IgD-negative memory B cell (primary cell): Measurements from ENCODE around the gene RAPGEF4. TPM values are rescaled to one million over a fixed set of nuclear protein-coding genes. Genes with fewer than 3 reads are reported as not detected.

Source experiments
- H3K27ac Mint-ChIP-seq, 3 donors: one replicate each; pipeline ENCODE4 v1.8.0; 2020 to 2022; ENCODE audit warnings: mild to moderate bottlenecking in 3 of 3, mixed read lengths in 3 of 3, moderate library complexity in 1 of 3
- H3K27me3 Mint-ChIP-seq: one replicate; pipeline ENCODE4 v1.8.0; 2021; ENCODE audit warnings: mixed read lengths
- H3K36me3 Mint-ChIP-seq: one replicate; pipeline ENCODE4 v1.8.0; 2020; ENCODE audit warnings: mild to moderate bottlenecking, mixed read lengths
- H3K4me1 Mint-ChIP-seq, 3 donors: one replicate each; pipeline ENCODE4 v1.8.0; 2020 to 2022; ENCODE audit warnings: mixed read lengths in 3 of 3, mild to moderate bottlenecking in 1 of 3
- H3K4me3 Mint-ChIP-seq, 4 donors: one replicate each; pipeline ENCODE4 v1.8.0; 2020 to 2022; ENCODE audit warnings: mild to moderate bottlenecking in 4 of 4, mixed read lengths in 4 of 4, moderate library complexity in 3 of 4
- H3K9me3 Mint-ChIP-seq, 3 donors: one replicate each; pipeline ENCODE4 v1.8.0; 2020 to 2021; ENCODE audit warnings: mixed read lengths in 3 of 3, mild to moderate bottlenecking in 1 of 3
- polyA plus RNA-seq: library from polyadenylated mRNA; unstranded; fragments of 300-500 nt; fragmentation: Illumina TruSeq; gene quantifications from one replicate; pipeline ENCODE4 v1.2.3, GENCODE V29; 2021

RAPGEF4 gene
- polyA plus RNA-seq, 1 donor from 2014 or later: not detected

GRCh38 chr2:172712251-172712650, 23.4 kb upstream of the RAPGEF4 start:
- peaks cover 0 to 2% (median 0%) of the 10 kb centered on the region in 3 donors for H3K4me1 Mint-ChIP-seq
- peak overlapping the region in 1 of 3 donors; percentile 53 for H3K27ac Mint-ChIP-seq
- no peaks in the 10 kb centered on the region for H3K36me3 Mint-ChIP-seq
- H3K9me3 Mint-ChIP-seq: no peaks in the 10 kb centered on the region
- H3K4me3 Mint-ChIP-seq: no peak overlapping the region
- H3K27me3 Mint-ChIP-seq: peaks cover 6% of the 10 kb centered on the region

- Mint-ChIP-seq H3K27ac (no peak overlapping the region), H3K4me1 (peaks cover 0 to 2% (median 0%) of the 10 kb centered on the region in 3 donors), H3K4me3 (no peak overlapping the region)
Measured at GRCh38 chr2:172713365-172713875, 22.2 kb upstream of the RAPGEF4 start.

GRCh38 chr2:172722481-172722880, 13.2 kb upstream of the RAPGEF4 start:
- Mint-ChIP-seq H3K36me3 (no peaks in the 10 kb centered on the region), H3K27me3 (peaks cover 3% of the 10 kb centered on the region), H3K9me3 (peaks cover 0 to 7% (median 3%) of the 10 kb centered on the region in 3 donors), H3K4me3 (no peak overlapping the region), H3K4me1 (no peaks in the 10 kb centered on the region), H3K27ac (no peak overlapping the region)

More at GRCh38 chr2:172713365-172713875, 22.2 kb upstream of the RAPGEF4 start:
- peaks cover 1% of the 10 kb centered on the region for H3K27me3 Mint-ChIP-seq
- no peaks in the 10 kb centered on the region for H3K9me3 Mint-ChIP-seq
- H3K36me3 Mint-ChIP-seq: no peaks in the 10 kb centered on the region

- Mint-ChIP-seq H3K36me3 (no peaks in the 10 kb centered on the region), H3K27me3 (peaks cover 3% of the 10 kb centered on the region), H3K27ac (no peak overlapping the region), H3K4me3 (no peak overlapping the region), H3K4me1 (no peaks in the 10 kb centered on the region), H3K9me3 (peaks cover 0 to 7% (median 3%) of the 10 kb centered on the region in 3 donors)
Measured at GRCh38 chr2:172723286-172723685, 12.4 kb upstream of the RAPGEF4 start.

- Mint-ChIP-seq H3K9me3 (peaks cover 0 to 5% (median 1%) of the 10 kb centered on the region in 3 donors), H3K4me1 (no peaks in the 10 kb centered on the region), H3K27me3 (peaks cover 4% of the 10 kb centered on the region), H3K36me3 (no peaks in the 10 kb centered on the region), H3K4me3 (no peak overlapping the region), H3K27ac (no peak overlapping the region)
Measured at GRCh38 chr2:172724724-172725123, 10.9 kb upstream of the RAPGEF4 start.

GRCh38 chr2:172725284-172725683, 10.4 kb upstream of the RAPGEF4 start:
- H3K27ac Mint-ChIP-seq: no peak overlapping the region
- peaks cover 4% of the 10 kb centered on the region for H3K27me3 Mint-ChIP-seq
- H3K4me1 Mint-ChIP-seq: no peaks in the 10 kb centered on the region
- H3K9me3 Mint-ChIP-seq: peaks cover 0 to 4% (median 0%) of the 10 kb centered on the region in 3 donors
- no peaks in the 10 kb centered on the region for H3K36me3 Mint-ChIP-seq
- no peak overlapping the region for H3K4me3 Mint-ChIP-seq

GRCh38 chr2:172725746-172726145, 9.9 kb upstream of the RAPGEF4 start:
- Mint-ChIP-seq H3K27me3 (peaks cover 4% of the 10 kb centered on the region), H3K36me3 (peaks cover under 1% of the 10 kb centered on the region), H3K4me1 (no peaks in the 10 kb centered on the region), H3K27ac (no peak overlapping the region), H3K4me3 (no peak overlapping the region), H3K9me3 (peaks cover 0 to under 1% (median 0%) of the 10 kb centered on the region in 3 donors)

GRCh38 chr2:172726172-172726735, 9.4 kb upstream of the RAPGEF4 start:
- Mint-ChIP-seq H3K27me3 (peaks cover 4% of the 10 kb centered on the region), H3K9me3 (peaks cover 0 to 2% (median 0%) of the 10 kb centered on the region in 3 donors), H3K27ac (no peak overlapping the region), H3K4me3 (no peak overlapping the region), H3K36me3 (peaks cover 2% of the 10 kb centered on the region), H3K4me1 (no peaks in the 10 kb centered on the region)

- Mint-ChIP-seq H3K27me3 (peaks cover 17% of the 10 kb centered on the region), H3K4me3 (no peak overlapping the region), H3K36me3 (peaks cover 2% of the 10 kb centered on the region), H3K27ac (no peak overlapping the region), H3K4me1 (peaks cover 0 to 2% (median 0%) of the 10 kb centered on the region in 3 donors), H3K9me3 (peaks cover 0 to 2% (median 0%) of the 10 kb centered on the region in 3 donors)
Measured at GRCh38 chr2:172730411-172730810, 5.2 kb upstream of the RAPGEF4 start.

GRCh38 chr2:172734711-172735581, 699 bp upstream of the RAPGEF4 start:
- Mint-ChIP-seq H3K4me1 (peaks cover 0 to 7% (median 2%) of the 10 kb centered on the region in 3 donors), H3K4me3 (peak overlapping the region in 1 of 4 donors; percentile 41), H3K36me3 (peaks cover 2% of the 10 kb centered on the region), H3K27ac (no peak overlapping the region), H3K27me3 (peaks cover 32% of the 10 kb centered on the region), H3K9me3 (peaks cover 0 to 2% (median 0%) of the 10 kb centered on the region in 3 donors)

GRCh38 chr2:172736424-172737174, 954 bp downstream of the RAPGEF4 start:
- Mint-ChIP-seq H3K36me3 (no peaks in the 10 kb centered on the region), H3K27ac (no peak overlapping the region), H3K4me3 (peak overlapping the region in 2 of 4 donors; percentile 43 to 70), H3K9me3 (no peaks in the 10 kb centered on the region), H3K4me1 (peaks cover 0 to 7% (median 2%) of the 10 kb centered on the region in 3 donors), H3K27me3 (peaks cover 34% of the 10 kb centered on the region)

- H3K9me3 Mint-ChIP-seq: peaks cover 2 to 7% (median 5%) of the 10 kb centered on the region in 3 donors
- no peak overlapping the region for H3K27ac Mint-ChIP-seq
- H3K36me3 Mint-ChIP-seq: no peaks in the 10 kb centered on the region
- H3K4me3 Mint-ChIP-seq: no peak overlapping the region
- peaks cover 25% of the 10 kb centered on the region for H3K27me3 Mint-ChIP-seq
- H3K4me1 Mint-ChIP-seq: peaks cover 0 to 6% (median 2%) of the 10 kb centered on the region in 3 donors
Measured at GRCh38 chr2:172739661-172740266, 4.1 kb downstream of the RAPGEF4 start.

GRCh38 chr2:172740856-172741255, 5.2 kb downstream of the RAPGEF4 start:
- no peak overlapping the region for H3K4me3 Mint-ChIP-seq
- H3K27me3 Mint-ChIP-seq: peaks cover 20% of the 10 kb centered on the region
- H3K4me1 Mint-ChIP-seq: peaks cover 0 to 6% (median 2%) of the 10 kb centered on the region in 3 donors
- no peaks in the 10 kb centered on the region for H3K36me3 Mint-ChIP-seq
- peaks cover 2 to 7% (median 5%) of the 10 kb centered on the region in 3 donors for H3K9me3 Mint-ChIP-seq
- H3K27ac Mint-ChIP-seq: no peak overlapping the region

- Mint-ChIP-seq H3K4me3 (no peak overlapping the region), H3K9me3 (peaks cover 2 to 7% (median 5%) of the 10 kb centered on the region in 3 donors), H3K4me1 (no peaks in the 10 kb centered on the region), H3K27ac (no peak overlapping the region), H3K36me3 (peaks cover 2% of the 10 kb centered on the region), H3K27me3 (peaks cover 6% of the 10 kb centered on the region)
Measured at GRCh38 chr2:172742931-172743540, 7.4 kb downstream of the RAPGEF4 start.
